ENCODE measurements around the gene EXD2. TPM values are rescaled to one million over a fixed set of nuclear protein-coding genes. Genes with fewer than 3 reads are reported as not detected.
"Not testable (repeated sequence)": the region's sequence is repeated elsewhere in the genome, so short reads cannot be mapped to it uniquely, and the experiment has no call there.

Gene EXD2
- polyA plus RNA-seq, 1 donor from 2014 or later, result 7.5 TPM

DNA sequence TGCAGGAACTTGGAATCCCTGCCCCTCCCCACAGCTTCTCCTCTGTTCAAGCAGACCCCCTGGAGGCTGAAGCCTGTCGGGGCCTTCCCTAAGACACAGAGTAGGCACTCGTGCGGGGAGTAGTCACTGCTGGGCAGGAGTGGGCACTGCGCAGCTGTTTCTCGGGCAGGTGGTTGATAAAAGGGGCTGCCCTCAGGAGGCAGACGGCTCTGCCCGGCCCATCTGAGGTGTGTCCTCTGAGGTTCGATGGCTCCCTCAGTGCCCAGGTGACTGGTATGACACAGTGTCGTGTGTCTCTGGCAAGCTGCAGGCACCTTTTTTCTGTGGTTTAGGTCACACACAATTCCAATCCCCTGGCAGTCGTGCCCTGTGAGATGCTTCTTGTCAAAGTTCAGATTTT is 78.8 kb downstream of the EXD2 start:
- Mint-ChIP-seq H3K27ac (no peak overlapping the region), H3K4me1 (no peaks in the 10 kb centered on the region), H3K4me3 (no peak overlapping the region), H3K27me3 (peaks cover 14% of the 10 kb centered on the region), H3K9me3 (no peaks in the 10 kb centered on the region), H3K36me3 (peaks cover 2% of the 10 kb centered on the region)

DNA sequence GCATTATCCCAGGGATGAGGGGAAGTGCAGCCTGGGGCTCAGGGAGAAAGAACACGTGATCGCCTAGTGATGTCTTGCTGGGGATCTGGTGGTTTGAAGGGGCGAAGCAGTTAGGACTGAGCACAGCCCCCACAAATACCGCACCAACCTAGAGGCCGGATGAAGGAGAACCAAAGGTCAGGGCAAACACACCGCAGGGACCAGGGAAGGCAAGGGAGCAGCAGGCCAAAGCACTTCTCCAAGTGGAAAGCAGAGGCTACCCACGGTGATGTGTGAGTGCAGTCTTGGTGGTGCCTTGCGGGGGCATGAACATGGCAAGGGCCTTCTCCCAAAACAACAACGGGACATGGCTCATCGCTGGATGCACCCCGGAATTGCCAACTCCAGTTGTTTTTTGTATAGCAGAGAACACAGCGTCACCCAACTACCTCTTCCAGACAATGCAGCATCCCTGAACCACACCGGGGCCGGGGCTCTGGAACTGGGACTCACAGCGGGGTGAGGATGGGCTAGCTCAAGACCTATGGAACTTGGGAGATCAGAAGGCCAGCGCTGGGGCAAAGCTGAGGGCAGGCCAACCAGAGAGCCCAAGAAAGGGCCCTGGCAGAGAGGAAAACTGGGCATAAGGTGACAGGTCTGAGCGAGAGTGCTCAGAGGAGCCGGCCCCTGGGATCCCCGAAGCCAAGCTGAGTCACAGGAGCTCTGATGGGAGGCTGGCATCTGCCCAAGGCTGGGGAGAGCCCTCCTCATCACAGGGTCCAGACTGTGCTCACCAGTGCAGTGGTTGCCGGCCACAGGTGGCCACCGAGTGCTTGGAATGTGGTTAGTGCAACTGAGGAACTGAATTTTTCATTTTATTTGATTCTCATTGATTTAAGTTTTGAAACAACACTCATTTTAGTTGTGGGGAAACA is 79.8 kb downstream of the EXD2 start:
- Mint-ChIP-seq H3K4me1 (no peaks in the 10 kb centered on the region), H3K27me3 (peaks cover 7% of the 10 kb centered on the region), H3K36me3 (peaks cover 2% of the 10 kb centered on the region), H3K9me3 (no peaks in the 10 kb centered on the region), H3K27ac (no peak overlapping the region), H3K4me3 (no peak overlapping the region)

DNA sequence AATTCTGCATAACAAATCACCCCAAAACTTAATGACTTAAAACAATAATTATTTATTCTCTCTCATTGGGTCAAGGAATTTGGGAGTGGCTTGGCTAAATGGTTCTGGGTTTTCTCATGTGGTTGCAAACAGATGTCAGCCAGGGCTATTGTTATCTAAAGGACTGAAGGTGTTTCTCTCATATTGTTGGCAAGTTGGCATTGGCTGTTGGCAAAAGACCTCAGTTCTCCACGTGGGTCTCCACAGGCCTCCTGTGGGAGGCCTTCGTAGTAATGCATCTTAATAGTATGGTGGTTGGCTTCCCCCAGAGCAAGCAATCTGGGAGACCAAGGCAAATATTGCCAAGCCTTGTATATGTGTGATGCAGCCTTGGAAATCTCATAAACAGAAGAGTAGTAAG is 83.0 kb downstream of the EXD2 start:
- no peaks in the 10 kb centered on the region for H3K4me1 Mint-ChIP-seq
- H3K36me3 Mint-ChIP-seq, result no peaks in the 10 kb centered on the region
- H3K4me3 Mint-ChIP-seq, result no peak overlapping the region
- H3K9me3 Mint-ChIP-seq, result no peaks in the 10 kb centered on the region
- H3K27me3 Mint-ChIP-seq, result peaks cover 6% of the 10 kb centered on the region
- no peak overlapping the region for H3K27ac Mint-ChIP-seq

DNA sequence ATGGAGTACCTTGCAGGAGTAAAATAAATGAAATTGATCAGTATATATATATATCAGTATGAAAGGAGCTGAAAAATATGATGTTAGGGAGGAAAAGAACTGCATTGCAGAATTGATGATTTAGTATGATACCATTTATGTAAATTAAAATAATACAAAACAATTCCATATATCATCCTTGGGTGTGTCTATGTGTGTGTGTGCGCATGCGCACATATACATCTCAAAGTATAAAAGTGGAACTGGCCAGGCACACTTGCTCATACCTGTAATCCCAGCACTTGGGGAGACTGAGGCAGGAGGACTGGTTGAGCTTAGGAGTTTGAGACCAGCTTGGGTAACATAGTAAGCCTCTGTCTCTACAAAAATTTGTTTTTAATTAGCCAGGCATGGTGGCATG is 84.0 kb downstream of the EXD2 start:
- no peaks in the 10 kb centered on the region for H3K9me3 Mint-ChIP-seq
- H3K4me1 Mint-ChIP-seq, result no peaks in the 10 kb centered on the region
- H3K36me3 Mint-ChIP-seq, result no peaks in the 10 kb centered on the region
- H3K27ac Mint-ChIP-seq, result no peak overlapping the region
- peaks cover 6% of the 10 kb centered on the region for H3K27me3 Mint-ChIP-seq
- H3K4me3 Mint-ChIP-seq, result no peak overlapping the region

DNA sequence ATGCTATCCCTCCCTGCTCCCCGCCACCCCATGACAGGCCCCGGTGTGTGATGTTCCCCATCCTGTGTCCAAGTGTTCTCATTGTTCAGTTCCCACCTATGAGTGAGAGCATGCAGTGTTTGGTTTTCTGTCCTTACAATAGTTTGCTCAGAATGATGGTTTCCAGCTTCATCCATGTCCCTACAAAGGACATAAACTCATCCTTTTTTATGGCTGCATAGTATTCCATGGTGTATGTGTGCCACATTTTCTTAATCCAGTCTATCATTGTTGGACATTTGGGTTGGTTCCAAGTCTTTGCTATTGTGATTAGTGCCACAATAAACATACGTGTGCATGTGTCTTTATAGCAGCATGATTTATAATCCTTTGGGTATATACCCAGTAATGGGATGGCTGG is 86.1 kb downstream of the EXD2 start:
- H3K27ac Mint-ChIP-seq, H3K9me3 Mint-ChIP-seq, H3K4me3 Mint-ChIP-seq, H3K4me1 Mint-ChIP-seq, H3K27me3 Mint-ChIP-seq, H3K36me3 Mint-ChIP-seq: not testable (repeated sequence)

DNA sequence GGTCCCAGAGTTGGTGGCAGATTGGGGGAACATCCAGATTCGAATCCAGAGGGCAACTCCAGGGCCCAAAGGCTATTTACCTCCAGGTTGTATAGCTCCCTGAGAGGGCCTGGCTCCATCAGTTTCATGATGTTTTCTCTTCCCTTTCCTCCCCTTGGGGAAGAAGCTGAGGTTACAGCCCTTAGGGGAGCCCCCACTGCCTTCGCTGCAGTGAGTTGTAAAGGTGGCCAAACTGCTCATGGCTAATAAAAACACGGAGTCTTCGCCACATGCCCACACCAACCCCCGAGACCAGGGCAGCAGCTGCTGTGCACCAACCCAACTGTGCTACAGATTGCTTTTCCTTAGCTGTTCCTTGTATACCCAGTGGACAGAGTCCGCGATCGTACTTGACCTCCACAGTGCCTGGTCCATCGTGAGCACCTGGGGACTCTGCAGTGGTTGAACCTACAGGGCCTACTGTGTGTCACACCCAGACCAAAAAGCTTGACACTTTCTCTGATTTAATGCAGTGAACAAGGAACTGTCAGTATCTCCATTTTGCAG is 89.5 kb downstream of the EXD2 start:
- Mint-ChIP-seq H3K4me3 (no peak overlapping the region), H3K27me3 (peaks cover 2% of the 10 kb centered on the region), H3K27ac (no peak overlapping the region), H3K9me3 (no peaks in the 10 kb centered on the region), H3K36me3 (no peaks in the 10 kb centered on the region), H3K4me1 (no peaks in the 10 kb centered on the region)

DNA sequence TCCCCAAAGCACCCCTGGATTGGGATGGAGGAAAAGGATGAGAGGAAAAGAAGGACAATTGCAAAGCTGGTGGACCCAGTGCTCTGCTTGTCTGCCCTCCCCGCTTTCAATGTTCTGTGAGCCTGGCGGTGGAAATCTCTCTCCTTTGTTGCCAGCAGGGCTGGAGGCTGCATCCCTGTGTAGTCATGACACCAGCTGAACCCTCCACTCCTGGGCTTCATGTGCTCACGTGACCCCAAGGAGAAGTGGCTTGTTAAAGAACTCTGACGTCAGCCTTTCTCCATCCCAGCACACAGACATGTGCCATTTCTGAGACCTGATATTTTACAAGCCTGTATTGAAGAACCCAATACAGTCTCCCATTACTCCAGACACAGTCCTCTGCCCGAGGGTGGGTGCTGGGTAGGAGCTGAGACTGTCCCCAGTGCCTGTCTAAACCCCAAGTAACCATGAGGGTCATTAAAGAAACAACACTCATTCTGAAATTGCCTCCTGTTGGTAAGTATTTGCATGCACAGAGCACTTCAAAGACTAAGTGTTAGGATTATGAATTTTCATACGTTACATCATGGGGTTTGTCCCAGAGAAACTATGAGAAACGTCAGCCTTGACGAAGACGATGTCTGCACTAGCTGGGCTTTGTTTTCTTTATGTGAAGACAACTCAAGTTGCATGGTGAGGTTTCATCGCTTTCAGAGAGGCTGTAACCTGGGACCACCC is 90.3 kb downstream of the EXD2 start:
- Mint-ChIP-seq H3K36me3 (peaks cover 1% of the 10 kb centered on the region), H3K4me1 (no peaks in the 10 kb centered on the region), H3K27ac (no peak overlapping the region)

DNA sequence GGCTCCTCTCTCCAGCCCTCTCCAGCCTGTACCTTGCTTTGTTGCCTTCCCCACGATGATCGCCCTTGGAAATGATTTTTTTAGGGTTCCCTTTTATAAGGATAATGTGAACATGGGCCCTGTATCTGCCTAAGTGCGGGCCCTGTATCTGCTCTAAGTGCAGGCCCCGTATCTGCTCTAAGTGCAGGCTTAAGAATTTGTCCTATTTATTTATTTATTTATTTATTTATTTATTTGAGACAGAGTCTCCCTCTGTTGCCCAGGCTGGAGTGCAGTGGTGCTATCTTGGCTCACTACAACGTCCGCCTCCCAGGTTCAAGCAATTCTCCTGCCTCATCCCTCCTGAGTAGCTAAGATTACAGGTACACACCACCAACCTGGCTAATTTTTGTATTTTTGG is 91.2 kb downstream of the EXD2 start:
- no peaks in the 10 kb centered on the region for H3K27me3 Mint-ChIP-seq
- no peak overlapping the region for H3K4me3 Mint-ChIP-seq
- no peak overlapping the region for H3K27ac Mint-ChIP-seq
- no peaks in the 10 kb centered on the region for H3K9me3 Mint-ChIP-seq
- peaks cover 1% of the 10 kb centered on the region for H3K36me3 Mint-ChIP-seq
- no peaks in the 10 kb centered on the region for H3K4me1 Mint-ChIP-seq

More for the DNA sequence above, 90.3 kb downstream of the EXD2 start:
- Mint-ChIP-seq H3K4me3 (no peak overlapping the region), H3K27me3 (peaks cover 2% of the 10 kb centered on the region), H3K9me3 (no peaks in the 10 kb centered on the region)

DNA sequence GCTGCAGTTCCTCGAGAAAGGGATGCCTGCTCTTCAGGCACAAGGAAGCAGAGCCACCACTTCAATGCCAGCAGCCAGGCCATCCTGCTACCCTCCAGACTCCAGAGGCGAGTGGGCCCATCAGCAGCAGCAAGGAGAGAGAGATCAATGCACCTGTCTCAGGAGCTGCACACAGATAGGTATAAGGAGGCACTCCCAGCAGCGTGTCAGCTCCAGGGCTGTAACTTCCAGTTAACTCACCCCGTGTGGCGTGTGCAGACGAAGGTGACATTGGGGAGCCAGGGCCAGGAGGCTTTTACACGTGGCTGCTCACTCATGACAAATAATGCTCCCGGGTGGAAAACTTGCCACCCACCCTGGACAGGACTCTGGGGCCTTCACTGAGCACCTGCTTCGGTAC is 92.9 kb downstream of the EXD2 start:
- Mint-ChIP-seq H3K9me3 (no peaks in the 10 kb centered on the region), H3K4me3 (no peak overlapping the region), H3K4me1 (no peaks in the 10 kb centered on the region), H3K36me3 (peaks cover 1% of the 10 kb centered on the region), H3K27me3 (peaks cover 2% of the 10 kb centered on the region), H3K27ac (no peak overlapping the region)

DNA sequence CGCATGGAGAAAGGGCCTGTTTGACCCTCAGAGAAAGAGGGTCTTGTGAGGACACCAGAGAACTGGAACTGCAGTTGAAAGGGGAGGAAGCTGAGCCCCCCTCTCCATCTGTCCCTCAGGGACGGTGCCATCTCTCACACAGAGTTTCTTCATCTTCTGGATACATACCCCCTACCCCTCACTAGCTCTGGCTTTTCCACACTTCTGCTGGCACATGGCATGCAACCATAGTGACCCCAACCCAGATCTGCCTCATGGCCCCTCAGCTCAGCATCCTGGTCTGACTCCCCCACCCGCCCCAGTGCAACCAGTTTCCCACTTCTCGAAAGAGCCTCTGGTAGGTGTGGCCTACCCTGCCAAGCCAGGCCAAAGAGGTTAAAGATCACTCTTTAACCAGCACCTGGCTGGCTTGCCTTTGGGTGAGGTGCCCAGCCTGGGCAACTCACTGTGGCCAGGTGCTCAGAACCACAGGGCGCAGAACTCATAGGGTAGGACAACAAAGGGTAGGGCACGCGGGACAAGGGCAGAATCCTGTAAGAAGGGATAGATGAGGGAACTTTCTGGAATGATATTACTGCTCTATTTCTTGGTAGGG is 94.5 kb downstream of the EXD2 start:
- Mint-ChIP-seq H3K4me3 (no peak overlapping the region), H3K27ac (no peak overlapping the region), H3K4me1 (no peaks in the 10 kb centered on the region), H3K36me3 (peaks cover 1% of the 10 kb centered on the region), H3K9me3 (no peaks in the 10 kb centered on the region), H3K27me3 (peaks cover 2% of the 10 kb centered on the region)

DNA sequence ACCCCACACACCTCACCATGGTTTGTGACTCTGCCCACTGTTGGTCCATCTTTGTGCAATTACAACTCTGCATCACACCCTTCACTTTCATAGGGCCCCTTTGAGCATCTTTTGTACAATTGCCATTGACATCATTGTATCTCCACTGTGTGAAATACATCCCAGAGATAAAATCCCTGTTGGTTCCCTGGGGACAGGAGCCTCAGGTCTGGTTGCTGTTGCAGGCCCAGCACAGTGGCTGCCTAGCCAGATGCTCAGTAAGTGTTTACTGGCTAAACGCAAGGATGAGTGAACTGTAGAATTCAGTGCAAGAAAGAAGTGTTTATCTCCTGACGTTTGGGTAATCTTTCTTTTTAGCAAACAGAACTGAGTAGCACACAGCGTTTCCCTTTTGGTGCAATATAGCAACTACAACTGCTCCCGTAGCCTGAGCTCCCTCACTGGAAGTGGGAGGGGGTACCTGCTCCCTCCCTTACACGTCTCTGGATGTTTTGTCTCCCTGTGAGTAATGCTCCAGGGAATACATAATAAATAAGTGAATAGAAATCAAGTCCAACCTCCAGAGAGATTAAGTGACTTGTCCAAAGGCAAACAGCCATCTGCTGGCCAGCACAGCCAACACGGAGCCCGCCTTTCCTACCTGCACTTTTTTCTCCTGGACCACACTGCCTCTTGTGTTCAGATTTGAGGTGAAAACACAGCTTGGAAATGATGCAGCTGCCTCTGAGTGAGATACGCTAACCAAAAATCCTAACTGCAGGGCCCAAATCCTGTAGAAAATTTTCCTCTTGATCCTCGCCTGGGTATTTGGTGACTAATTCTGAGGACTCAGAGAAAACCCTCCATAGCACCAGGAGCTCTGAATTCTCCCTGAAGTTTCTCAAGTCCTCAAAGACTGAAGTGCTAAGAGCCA is 96.1 kb downstream of the EXD2 start:
- no peak overlapping the region for H3K4me3 Mint-ChIP-seq
- H3K27ac Mint-ChIP-seq, result no peak overlapping the region
- no peaks in the 10 kb centered on the region for H3K9me3 Mint-ChIP-seq
- H3K27me3 Mint-ChIP-seq, result peaks cover 4% of the 10 kb centered on the region
- H3K36me3 Mint-ChIP-seq, result peaks cover 1% of the 10 kb centered on the region
- H3K4me1 Mint-ChIP-seq, result no peaks in the 10 kb centered on the region

DNA sequence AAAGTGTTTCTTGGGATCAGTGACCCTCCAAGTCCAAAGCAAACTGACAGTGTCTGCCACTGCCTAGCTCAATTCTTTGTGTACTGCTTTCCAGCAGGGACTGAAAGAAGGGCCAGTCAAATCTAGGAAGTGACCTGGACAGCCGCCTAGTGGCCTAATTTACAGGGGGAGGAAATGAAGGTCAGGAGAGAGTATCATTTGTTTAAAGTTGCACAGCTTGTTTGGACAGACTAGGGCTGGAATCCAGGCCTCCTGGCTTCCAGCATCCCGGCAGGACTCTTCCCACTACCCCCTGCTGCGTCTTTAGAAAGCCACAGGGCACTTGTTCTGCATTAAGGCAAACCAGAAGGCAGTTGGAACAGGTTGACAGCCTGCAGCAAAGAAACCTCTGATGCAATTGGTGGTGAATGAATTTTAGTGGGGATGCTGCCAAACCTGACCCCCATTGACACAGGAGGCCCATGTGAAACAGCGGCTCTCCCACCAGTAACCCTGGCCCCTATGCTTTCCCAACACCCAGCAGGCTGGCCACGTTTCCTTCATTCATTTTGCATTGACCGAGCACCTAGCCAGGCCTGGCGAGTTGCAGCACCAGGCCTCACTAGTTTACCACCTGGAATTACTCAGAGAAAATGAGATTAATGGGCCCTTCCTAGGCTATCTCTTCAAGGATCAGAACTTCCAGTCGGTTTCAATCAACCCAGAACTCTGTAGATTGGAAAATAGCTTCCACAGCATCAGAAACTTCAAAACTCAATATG is 96.9 kb downstream of the EXD2 start:
- peaks cover 1% of the 10 kb centered on the region for H3K36me3 Mint-ChIP-seq
- H3K4me3 Mint-ChIP-seq, result no peak overlapping the region
- H3K27ac Mint-ChIP-seq, result no peak overlapping the region
- H3K27me3 Mint-ChIP-seq, result peaks cover 6% of the 10 kb centered on the region
- H3K9me3 Mint-ChIP-seq, result no peaks in the 10 kb centered on the region
- H3K4me1 Mint-ChIP-seq, result no peaks in the 10 kb centered on the region

DNA sequence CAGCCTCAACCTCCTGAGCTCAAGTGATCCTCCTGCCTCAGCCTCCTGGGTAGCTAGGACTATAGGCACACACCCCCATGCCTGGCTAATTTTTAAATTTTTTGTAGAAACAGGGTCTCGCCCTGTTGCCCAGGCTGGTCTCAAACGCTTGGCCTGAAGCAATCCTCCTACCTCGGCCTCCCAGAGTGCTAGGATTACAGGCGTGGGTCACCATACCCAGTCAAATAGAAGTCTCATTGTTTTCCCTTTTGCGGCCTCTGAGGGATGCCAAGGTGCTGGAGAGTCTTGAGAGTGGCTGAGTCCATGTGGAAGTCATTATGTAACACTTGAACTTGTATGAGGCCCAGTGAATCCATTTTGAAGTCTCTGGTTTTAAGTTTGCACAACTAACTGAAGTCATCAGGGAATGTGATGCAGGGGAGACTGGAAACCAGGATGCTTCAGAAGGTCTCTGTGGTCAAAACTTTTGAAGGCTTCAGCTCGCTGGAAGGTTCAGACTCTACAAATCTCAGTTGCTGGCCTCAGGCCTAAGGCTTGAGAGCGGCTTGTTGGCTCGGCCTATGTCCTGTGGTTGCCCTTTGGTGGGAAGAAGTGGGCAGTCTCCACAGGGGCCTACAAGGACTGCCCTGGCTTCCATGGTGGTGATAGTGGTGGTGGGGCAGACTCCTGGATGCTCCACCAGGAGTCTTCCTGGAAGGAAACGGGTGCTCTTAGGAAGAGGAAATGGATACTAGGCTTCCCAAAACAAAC is 97.8 kb downstream of the EXD2 start:
- Mint-ChIP-seq H3K36me3 (peaks cover 1% of the 10 kb centered on the region), H3K4me1 (no peaks in the 10 kb centered on the region), H3K27me3 (peaks cover 8% of the 10 kb centered on the region), H3K4me3 (no peak overlapping the region), H3K9me3 (no peaks in the 10 kb centered on the region), H3K27ac (peak overlapping the region in 1 of 3 donors; percentile 63)
